HEK293 (cell line): ENCODE measurements around the gene RFC1.
"Not testable (repeated sequence)": the region's sequence is repeated elsewhere in the genome, so short reads cannot be mapped to it uniquely, and the experiment has no call there.

Source experiments
- GLIS1 ChIP-seq: fragments of 450-650 bp; formaldehyde crosslinking; IDR thresholded peaks from 2 replicates; pipeline ENCODE4 v1.5.1; 2016; ENCODE audit warnings: missing biosample characterization, missing genetic modification characterization
- REPIN1 ChIP-seq: fragments of 450-650 bp; formaldehyde crosslinking; IDR thresholded peaks from 2 replicates; pipeline ENCODE4 v1.5.1; 2017; ENCODE audit warnings: missing biosample characterization, missing genetic modification characterization, low read depth
- YY1 ChIP-seq: fragments of 450-650 bp; formaldehyde crosslinking; IDR thresholded peaks from 2 replicates; pipeline ENCODE4 v1.5.1; 2018; ENCODE audit warnings: missing biosample characterization, missing genetic modification characterization
- ZBTB20 ChIP-seq: fragments of 450-650 bp; formaldehyde crosslinking; IDR thresholded peaks from 2 replicates; pipeline ENCODE4 v1.5.1; 2016; ENCODE audit warnings: missing biosample characterization, missing genetic modification characterization
- ZNF10 ChIP-seq: fragments of 450-650 bp; formaldehyde crosslinking; IDR thresholded peaks from 2 replicates; pipeline ENCODE4 v1.5.1; 2017; ENCODE audit warnings: missing biosample characterization, missing genetic modification characterization
- ZNF157 ChIP-seq: fragments of 450-650 bp; formaldehyde crosslinking; IDR thresholded peaks from 2 replicates; pipeline ENCODE4 v1.5.1; 2016; ENCODE audit warnings: missing biosample characterization, missing genetic modification characterization
- ZNF221 ChIP-seq: fragments of 450-650 bp; formaldehyde crosslinking; IDR thresholded peaks from 2 replicates; pipeline ENCODE4 v1.5.1; 2017; ENCODE audit warnings: missing biosample characterization, missing genetic modification characterization, borderline replicate concordance
- ZNF561 ChIP-seq: fragments of 450-650 bp; IDR thresholded peaks from 2 replicates; pipeline ENCODE4 v1.5.1; 2018; ENCODE audit warnings: missing biosample characterization, missing genetic modification characterization, borderline replicate concordance
- ZSCAN23 ChIP-seq: fragments of 450-650 bp; formaldehyde crosslinking; IDR thresholded peaks from 2 replicates; pipeline ENCODE4 v1.5.1; 2016; ENCODE audit warnings: missing biosample characterization, missing genetic modification characterization
- TF ChIP-seq, protein P1 (sequence below): fragments of 450-650 bp; formaldehyde crosslinking; IDR thresholded peaks from 2 replicates; pipeline ENCODE4 v1.5.1; 2016; ENCODE audit warnings: missing biosample characterization, missing genetic modification characterization
- TF ChIP-seq, protein P2 (sequence below): fragments of 450-650 bp; formaldehyde crosslinking; IDR thresholded peaks from 2 replicates; pipeline ENCODE4 v1.5.1; 2016; ENCODE audit warnings: missing biosample characterization, missing genetic modification characterization
- TF ChIP-seq, protein P3 (sequence below): sonication (generic); formaldehyde crosslinking; IDR thresholded peaks from 2 replicates; pipeline ENCODE4 v1.8.1; 2022; ENCODE audit warnings: mild to moderate bottlenecking, moderate library complexity, missing genetic modification reagents
- TF ChIP-seq, protein P4 (sequence below): fragments of 450-650 bp; formaldehyde crosslinking; IDR thresholded peaks from 2 replicates; pipeline ENCODE4 v1.5.1; 2016; ENCODE audit warnings: missing biosample characterization, missing genetic modification characterization

DNA sequence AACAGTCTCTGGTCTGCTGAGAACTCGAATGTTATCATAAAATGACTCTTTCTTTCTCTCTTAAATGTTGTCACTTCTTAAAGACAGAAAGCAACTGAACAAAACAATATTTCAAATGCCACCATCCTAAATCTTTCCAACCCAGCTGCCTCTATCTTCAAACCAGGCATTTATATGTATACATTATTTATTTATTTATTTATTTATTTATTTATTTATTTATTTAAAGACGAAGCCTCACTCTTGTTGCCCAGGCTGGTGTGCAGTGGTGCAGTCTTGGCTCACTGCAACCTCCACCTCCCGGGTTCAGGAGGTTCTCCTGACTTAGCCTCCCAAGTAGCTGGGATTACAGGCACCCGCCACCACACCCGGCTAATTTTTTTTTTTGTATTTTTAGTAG is 73.7 kb downstream of the RFC1 start:
- TF ChIP-seq, protein P1, sequence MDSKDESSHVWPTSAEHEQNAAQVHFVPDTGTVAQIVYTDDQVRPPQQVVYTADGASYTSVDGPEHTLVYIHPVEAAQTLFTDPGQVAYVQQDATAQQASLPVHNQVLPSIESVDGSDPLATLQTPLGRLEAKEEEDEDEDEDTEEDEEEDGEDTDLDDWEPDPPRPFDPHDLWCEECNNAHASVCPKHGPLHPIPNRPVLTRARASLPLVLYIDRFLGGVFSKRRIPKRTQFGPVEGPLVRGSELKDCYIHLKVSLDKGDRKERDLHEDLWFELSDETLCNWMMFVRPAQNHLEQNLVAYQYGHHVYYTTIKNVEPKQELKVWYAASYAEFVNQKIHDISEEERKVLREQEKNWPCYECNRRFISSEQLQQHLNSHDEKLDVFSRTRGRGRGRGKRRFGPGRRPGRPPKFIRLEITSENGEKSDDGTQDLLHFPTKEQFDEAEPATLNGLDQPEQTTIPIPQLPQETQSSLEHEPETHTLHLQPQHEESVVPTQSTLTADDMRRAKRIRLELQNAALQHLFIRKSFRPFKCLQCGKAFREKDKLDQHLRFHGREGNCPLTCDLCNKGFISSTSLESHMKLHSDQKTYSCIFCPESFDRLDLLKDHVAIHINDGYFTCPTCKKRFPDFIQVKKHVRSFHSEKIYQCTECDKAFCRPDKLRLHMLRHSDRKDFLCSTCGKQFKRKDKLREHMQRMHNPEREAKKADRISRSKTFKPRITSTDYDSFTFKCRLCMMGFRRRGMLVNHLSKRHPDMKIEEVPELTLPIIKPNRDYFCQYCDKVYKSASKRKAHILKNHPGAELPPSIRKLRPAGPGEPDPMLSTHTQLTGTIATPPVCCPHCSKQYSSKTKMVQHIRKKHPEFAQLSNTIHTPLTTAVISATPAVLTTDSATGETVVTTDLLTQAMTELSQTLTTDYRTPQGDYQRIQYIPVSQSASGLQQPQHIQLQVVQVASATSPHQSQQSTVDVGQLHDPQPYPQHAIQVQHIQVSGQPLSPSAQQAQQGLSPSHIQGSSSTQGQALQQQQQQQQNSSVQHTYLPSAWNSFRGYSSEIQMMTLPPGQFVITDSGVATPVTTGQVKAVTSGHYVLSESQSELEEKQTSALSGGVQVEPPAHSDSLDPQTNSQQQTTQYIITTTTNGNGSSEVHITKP (tag by site-specific recombination): not testable (repeated sequence)
- TF ChIP-seq YY1; GLIS1 (tag by site-specific recombination); REPIN1 (tag by site-specific recombination); ZNF157 (tag by site-specific recombination); ZBTB20 (tag by site-specific recombination); ZSCAN23 (tag by site-specific recombination); ZNF561 (tag by site-specific recombination); ZNF10 (tag by site-specific recombination); ZNF221: not testable (repeated sequence)
- TF ChIP-seq, protein P2, sequence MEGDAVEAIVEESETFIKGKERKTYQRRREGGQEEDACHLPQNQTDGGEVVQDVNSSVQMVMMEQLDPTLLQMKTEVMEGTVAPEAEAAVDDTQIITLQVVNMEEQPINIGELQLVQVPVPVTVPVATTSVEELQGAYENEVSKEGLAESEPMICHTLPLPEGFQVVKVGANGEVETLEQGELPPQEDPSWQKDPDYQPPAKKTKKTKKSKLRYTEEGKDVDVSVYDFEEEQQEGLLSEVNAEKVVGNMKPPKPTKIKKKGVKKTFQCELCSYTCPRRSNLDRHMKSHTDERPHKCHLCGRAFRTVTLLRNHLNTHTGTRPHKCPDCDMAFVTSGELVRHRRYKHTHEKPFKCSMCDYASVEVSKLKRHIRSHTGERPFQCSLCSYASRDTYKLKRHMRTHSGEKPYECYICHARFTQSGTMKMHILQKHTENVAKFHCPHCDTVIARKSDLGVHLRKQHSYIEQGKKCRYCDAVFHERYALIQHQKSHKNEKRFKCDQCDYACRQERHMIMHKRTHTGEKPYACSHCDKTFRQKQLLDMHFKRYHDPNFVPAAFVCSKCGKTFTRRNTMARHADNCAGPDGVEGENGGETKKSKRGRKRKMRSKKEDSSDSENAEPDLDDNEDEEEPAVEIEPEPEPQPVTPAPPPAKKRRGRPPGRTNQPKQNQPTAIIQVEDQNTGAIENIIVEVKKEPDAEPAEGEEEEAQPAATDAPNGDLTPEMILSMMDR (tag by site-specific recombination): not testable (repeated sequence)
- TF ChIP-seq, protein P3, sequence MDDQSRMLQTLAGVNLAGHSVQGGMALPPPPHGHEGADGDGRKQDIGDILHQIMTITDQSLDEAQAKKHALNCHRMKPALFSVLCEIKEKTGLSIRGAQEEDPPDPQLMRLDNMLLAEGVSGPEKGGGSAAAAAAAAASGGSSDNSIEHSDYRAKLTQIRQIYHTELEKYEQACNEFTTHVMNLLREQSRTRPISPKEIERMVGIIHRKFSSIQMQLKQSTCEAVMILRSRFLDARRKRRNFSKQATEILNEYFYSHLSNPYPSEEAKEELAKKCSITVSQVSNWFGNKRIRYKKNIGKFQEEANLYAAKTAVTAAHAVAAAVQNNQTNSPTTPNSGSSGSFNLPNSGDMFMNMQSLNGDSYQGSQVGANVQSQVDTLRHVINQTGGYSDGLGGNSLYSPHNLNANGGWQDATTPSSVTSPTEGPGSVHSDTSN (CRISPR knock-in tag): not testable (repeated sequence)
- TF ChIP-seq, protein P4, sequence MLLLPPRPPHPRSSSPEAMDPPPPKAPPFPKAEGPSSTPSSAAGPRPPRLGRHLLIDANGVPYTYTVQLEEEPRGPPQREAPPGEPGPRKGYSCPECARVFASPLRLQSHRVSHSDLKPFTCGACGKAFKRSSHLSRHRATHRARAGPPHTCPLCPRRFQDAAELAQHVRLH: not testable (repeated sequence)
